Breast epithelium (tissue), 4 donors: Measurements from ENCODE around the gene PHLDA3. TPM values are rescaled to one million over a fixed set of nuclear protein-coding genes. Genes with fewer than 3 reads are reported as not detected.

Source experiments
- DNase-seq, 2 donors: peaks; one replicate each; pipeline ENCODE4 v3.0.0-alpha.2; 2019; ENCODE audit warnings: low spot score in 2 of 2
- H3K27ac ChIP-seq, 2 donors: fragments of 200-600 bp; sonication (generic) in 1 of 2; one replicate each; pipeline ENCODE4 v1.5.1; 2016 to 2019; ENCODE audit warnings: mild to moderate bottlenecking in 1 of 2
- H3K27me3 ChIP-seq, 2 donors: fragments of 200-600 bp; sonication (generic) in 1 of 2; one replicate each; pipeline versions ENCODE4 v1.5.1 to v1.6.0; 2017 to 2019; ENCODE audit warnings: control low read depth in 1 of 2, mild to moderate bottlenecking in 1 of 2
- H3K36me3 ChIP-seq: fragments of 200-600 bp; one replicate; pipeline ENCODE4 v1.5.1; 2019
- H3K4me1 ChIP-seq, 2 donors: fragments of 200-600 bp; sonication (generic); one replicate each; pipeline ENCODE4 v1.5.1; 2016 to 2019; ENCODE audit warnings: control low read depth in 1 of 2
- H3K4me3 ChIP-seq, 3 donors: fragments of 200-600 bp; sonication (generic); 1 replicate in 2 of 3; 2 replicates in 1 of 3; pipeline ENCODE4 v1.5.1; 2016 to 2019; ENCODE audit warnings: mild to moderate bottlenecking in 3 of 3, moderate library complexity in 2 of 3
- H3K9me3 ChIP-seq, 2 donors: fragments of 200-600 bp; sonication (generic) in 1 of 2; one replicate each; pipeline ENCODE4 v1.5.1; 2016 to 2019; ENCODE audit warnings: control low read depth in 1 of 2
- POLR2A ChIP-seq: fragments of 450-650 bp; IDR thresholded peaks from one replicate; pipeline ENCODE4 v1.6.1; 2016; ENCODE audit warnings: antibody characterized with exemption, mild to moderate bottlenecking, moderate library complexity
- POLR2AphosphoS5 ChIP-seq, 3 donors: sonication (generic); formaldehyde crosslinking; IDR thresholded peaks; one replicate each; pipeline ENCODE4 v1.6.1; 2017; ENCODE audit warnings: antibody characterized with exemption in 3 of 3
- intact Hi-C: fragments of 100-400 bp; cut with DNase I; formaldehyde crosslinking; loops from one replicate; pipeline ENCODE4 v1.15.1; 2023; ENCODE audit warnings: low total_unique reads
- total RNA-seq, 3 donors: library from RNA; depleted of rRNA; stranded (reverse); fragments of >200 nt; gene quantifications; one replicate each; pipeline ENCODE4 v1.1.0, GENCODE V29; 2016
- TF ChIP-seq, protein P1 (sequence below), 3 donors: fragments of 450-650 bp; IDR thresholded peaks; one replicate each; pipeline ENCODE4 v1.5.1; 2016 to 2017; ENCODE audit warnings: antibody characterized with exemption in 3 of 3, mild to moderate bottlenecking in 3 of 3, moderate library complexity in 3 of 3

The PHLDA3 gene
- total RNA-seq, 3 donors from 2014 or later: 65.7 to 116 (median 92.7) TPM

DNA sequence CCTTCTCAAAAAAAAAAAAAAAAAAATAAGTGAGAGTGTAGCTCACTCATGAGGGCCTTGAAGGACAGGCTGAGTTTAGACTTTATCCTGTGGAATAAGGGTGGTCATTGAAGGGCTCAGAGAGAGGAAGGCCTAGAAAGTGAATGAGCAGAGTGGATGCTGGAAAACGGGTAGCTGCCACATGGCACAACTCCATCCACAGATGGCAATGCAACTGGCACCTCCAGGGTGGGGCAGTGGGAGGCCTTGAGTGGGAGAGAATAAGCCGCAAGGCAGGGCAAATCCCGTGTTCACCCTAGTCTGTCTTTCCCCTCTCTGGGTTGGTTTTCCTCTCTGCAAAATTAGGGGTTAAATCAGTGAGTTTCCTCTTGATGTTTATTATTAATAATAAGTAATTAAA is 50.5 kb downstream of the PHLDA3 start:
- intact Hi-C loops: no loop called here
- Histone ChIP-seq H3K9me3 (peaks cover 0 to 4% of the 10 kb centered on the region in 2 donors), H3K27ac (no peak overlapping the region), H3K4me3 (no peak overlapping the region), H3K27me3 (no peaks in the 10 kb centered on the region), H3K36me3 (no peaks in the 10 kb centered on the region), H3K4me1 (no peaks in the 10 kb centered on the region)
- DNase-seq: no peak
- TF ChIP-seq POLR2AphosphoS5 (IDR thresholded peaks at IDR 0.05) (no peak), POLR2A (no peak)
- TF ChIP-seq, protein P1, sequence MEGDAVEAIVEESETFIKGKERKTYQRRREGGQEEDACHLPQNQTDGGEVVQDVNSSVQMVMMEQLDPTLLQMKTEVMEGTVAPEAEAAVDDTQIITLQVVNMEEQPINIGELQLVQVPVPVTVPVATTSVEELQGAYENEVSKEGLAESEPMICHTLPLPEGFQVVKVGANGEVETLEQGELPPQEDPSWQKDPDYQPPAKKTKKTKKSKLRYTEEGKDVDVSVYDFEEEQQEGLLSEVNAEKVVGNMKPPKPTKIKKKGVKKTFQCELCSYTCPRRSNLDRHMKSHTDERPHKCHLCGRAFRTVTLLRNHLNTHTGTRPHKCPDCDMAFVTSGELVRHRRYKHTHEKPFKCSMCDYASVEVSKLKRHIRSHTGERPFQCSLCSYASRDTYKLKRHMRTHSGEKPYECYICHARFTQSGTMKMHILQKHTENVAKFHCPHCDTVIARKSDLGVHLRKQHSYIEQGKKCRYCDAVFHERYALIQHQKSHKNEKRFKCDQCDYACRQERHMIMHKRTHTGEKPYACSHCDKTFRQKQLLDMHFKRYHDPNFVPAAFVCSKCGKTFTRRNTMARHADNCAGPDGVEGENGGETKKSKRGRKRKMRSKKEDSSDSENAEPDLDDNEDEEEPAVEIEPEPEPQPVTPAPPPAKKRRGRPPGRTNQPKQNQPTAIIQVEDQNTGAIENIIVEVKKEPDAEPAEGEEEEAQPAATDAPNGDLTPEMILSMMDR (IDR thresholded peaks at IDR 0.05): no peak

Other genes starting within 250 kb of the PHLDA3 start
- 10 to 100 TPM in 2 of 3 donors, under 1 TPM in 1; 0.96 to 22.5 (median 12.1) TPM for gene PKP1, start 185.7 kb downstream of the PHLDA3 start, total RNA-seq
- 1 to 10 TPM in 2 of 3 donors, not detected in 1; 1.3 to 2.6 TPM for gene TNNT2, start 91.5 kb downstream of the PHLDA3 start, total RNA-seq
- gene LAD1, start 69.9 kb downstream of the PHLDA3 start, total RNA-seq: 10 to 100 TPM in 2 of 3 donors, not detected in 1; 13.1 to 18.0 TPM
- under 1 TPM in 2 of 3 donors, not detected in 1; 0.15 to 0.66 TPM for gene TNNI1, start 47.5 kb downstream of the PHLDA3 start, total RNA-seq
- gene CSRP1, start 37.9 kb upstream of the PHLDA3 start, total RNA-seq: 1,000 to 10,000 TPM in 1 of 3 donors, 100 to 1,000 TPM in 2; 186 to 1,491 (median 767) TPM
- gene NAV1, start 69.9 kb upstream of the PHLDA3 start, total RNA-seq: 10 to 100 TPM; 11.3 to 31.5 (median 22.7) TPM